Stimulated activated CD8-positive, alpha-beta memory T cell treated with anti-CD3 and anti-CD28 coated beads, Interleukin-12 subunit alpha, Interleukin-12 subunit beta, amount 100 ng/mL, for 4 hours (primary cell): ENCODE data around the gene SAP130.

Experiments
- DNase-seq: peaks from one replicate; pipeline ENCODE4 v3.0.0-alpha.2; 2020; ENCODE audit warnings: low read depth

The SAP130 gene

DNA sequence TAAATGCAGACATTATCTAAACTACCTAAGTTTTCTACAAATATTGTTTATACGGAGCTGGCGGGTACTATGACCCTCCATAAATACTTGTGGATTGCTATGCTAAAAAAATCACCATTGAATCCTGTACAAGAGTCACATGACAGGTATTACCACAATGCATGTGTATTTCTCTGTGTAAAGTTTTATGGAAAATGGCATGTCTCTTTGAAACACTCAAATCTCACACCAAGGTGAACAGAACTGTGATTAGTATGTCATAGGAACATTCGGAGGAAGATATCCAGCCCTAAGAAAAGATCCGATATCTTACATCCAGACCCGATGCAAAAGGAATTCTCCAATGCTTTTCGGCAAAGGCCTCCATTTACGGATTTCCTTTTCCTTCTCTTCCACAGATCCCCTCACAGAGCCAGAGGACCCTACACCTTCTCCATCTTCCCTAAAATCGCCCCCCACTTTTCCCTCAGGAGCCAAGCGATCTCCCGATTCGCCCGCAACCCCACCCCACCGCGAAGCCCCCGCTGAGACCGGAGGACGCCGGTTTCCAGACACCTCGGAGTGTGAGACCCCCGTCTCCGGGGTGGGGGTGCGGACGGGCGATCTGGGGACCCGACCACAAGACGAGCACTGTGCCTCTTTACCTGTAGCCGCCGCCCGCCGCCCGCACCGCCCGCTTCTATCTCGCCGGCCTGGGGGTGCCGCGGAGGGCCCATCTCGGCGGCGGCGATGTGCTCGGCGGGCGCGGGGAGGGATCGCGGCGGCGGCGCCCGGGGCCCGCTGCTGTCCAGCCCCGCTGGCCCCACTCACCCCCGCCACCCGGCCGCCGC, 1.2 kb downstream of the SAP130 start:
- no peak for DNase-seq

DNA sequence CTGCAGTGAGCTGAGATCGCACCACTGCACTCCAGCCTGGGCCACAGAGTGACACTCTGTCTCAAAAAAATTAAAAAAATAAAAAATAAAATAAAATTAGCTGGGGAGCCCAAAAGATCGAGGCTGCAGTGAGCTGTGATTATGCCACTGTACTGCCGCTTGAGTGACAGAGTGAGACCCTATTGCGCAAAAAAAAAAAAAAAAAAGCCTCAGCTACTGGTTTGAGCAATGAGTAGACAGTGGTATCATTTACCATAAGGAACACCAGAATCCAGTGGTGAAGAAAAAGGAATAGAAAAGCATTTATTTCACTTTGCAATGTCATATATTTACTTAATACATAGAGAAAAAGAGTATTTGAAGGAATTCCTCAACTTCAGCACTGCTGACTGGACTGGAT, 3.0 kb downstream of the SAP130 start:
- no peak for DNase-seq

DNA sequence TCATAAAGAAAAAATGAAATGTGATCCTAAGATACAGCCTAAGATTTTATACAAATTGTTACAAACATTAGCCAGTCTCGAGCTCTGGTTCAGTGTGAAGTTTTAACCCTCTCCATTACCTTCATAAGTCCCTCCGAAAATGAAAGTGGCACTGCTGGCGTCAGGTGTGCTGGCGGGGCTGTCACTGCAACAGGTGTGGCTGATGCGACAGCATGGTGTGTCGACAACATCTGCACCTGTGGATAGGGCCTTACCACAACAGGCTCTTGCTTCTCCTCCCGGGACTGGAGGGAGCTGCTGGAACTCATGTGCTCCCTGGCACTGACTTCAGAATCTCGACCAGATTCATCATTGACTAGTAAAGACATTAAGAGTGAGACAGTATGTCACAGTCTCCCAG, 10.3 kb downstream of the SAP130 start:
- DNase-seq: no peak

DNA sequence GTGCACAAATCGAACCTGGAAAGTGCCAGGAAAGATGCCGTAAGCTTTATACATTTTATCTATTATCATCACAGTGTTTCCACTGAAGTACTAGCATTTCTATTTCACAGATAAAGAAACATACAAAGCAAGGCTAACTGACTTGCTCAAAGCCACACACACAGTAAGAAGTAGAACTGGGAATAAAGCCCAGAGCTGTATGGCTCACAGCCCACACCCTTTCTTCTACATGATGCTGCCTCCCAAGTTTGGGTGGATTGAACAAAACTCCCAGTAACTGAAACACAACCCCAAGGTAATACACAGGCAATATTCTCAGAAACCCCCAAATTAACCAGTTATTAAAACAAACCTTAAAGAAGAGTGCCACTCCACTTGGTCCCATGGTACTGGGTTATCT, 11.2 kb downstream of the SAP130 start:
- DNase-seq: no peak

DNA sequence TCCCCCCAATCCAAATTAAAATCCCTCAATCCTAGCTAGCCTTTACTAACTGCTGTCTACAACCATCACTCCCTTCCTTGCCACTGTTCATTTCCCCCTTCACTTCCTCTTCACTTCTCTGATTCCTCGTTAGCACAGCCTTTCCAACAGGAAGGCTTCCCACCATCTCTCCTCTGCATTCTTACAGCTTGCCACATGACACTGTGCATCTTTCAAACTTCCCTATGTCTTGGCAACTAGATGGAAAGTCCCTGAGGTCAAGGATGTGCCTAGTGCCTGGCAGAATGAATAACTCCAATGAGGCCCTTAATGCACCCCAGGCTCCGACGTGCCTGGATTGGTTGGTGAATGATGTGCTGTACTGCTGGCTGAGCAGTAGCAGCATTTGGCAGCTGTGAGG, 15.2 kb downstream of the SAP130 start:
- DNase-seq: no peak

DNA sequence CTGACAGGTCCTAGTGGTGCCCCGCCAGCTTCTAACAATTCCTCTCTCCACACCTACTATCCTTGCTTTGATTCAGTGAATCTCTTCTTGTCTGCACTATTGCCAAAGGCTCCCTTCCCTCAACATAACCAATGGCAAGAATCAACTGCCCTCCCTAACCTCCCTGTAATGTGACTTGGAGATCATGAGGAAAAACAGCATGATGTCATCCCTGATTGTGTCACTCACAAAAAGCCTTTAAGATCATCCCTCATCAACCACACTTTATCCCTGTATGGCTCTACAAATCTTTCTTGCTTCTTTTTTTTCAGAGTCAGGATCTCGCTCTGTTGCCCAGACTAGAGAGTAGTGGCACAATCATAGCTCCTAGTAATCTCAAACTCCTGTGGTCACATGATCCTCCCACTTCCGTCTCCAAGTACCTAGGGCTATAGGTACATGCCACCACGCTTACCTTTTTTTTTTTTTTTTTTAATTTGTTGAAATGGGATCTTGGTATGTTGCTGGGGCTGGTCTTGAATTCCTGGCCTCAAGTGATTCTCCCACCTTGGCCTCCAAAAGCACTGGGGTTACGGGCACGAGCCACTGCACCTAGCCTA, 19.7 kb downstream of the SAP130 start:
- no peak for DNase-seq

DNA sequence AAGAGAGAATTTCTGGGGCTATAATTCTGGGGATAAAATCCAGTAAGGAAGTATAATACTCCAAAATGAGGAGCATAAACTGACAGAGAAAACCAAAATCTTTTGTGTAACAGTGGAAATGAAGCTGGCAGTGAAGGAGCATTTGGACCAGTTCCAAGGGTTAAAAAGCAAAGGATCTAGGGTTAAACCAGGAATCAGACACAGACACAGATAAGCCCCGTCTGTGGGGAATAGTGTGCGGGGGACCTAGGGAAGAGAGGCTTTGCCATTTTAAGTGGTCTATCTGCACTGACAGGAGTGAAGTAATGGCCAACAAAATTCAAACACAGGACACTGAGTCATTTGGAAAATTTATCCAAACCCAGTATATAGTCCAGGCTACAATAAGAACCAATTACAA, 23.4 kb downstream of the SAP130 start:
- DNase-seq: no peak

DNA sequence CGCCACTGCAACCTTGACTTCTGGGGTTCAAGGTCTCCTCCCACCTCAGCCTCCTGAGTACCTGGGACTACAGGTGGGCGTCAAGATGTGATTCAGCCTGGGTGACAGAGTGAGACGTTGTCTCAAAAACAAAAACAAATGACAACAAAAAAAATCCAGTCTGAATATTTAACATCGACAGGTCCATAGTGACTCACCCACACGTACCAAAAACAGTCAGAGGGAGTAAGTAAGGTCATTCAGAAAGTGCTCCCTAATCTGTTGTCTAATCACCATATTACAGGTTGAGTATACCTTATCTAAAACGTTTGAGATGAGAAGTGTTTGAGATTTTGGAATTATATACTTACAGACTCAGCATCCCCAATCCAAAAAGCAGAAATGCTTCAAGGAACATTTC, 24.4 kb downstream of the SAP130 start:
- no peak for DNase-seq

DNA sequence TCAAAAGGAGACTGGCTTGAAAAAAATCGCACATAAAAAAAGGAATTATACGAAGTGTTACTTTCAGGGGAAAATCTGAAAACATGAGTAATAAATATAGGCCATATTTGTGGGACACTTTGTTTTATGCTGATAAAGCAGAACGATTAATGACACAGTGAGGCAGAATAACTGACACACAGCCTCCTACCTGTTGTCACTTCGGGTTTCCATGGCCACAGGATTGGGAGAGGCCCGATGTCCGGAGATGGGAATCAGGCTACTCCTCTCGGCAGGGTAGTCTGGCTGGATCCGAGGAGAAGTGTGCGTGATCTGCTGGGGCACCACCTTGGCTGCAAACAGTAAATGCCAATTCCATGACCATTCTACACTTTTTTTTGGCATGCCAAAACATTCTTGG, 31.7 kb downstream of the SAP130 start:
- no peak for DNase-seq

DNA sequence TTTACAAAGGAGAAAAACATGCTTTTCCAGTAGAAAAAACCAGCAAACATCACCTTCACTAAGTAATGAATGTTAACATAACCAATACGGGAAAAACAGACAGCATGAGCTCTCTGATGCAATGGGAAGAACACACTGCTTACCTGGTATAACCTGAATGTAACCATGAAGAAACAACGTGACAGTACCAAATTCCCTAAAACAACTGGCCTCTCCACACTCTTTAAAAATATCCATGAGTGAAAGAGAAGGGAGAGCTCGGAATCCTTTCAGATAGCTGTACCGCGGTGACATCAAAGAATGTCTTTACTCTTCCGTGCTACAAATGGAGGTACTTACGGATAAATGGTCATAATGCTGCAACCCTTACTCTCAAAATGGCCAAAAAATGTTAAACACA, 32.1 kb downstream of the SAP130 start:
- DNase-seq: no peak

DNA sequence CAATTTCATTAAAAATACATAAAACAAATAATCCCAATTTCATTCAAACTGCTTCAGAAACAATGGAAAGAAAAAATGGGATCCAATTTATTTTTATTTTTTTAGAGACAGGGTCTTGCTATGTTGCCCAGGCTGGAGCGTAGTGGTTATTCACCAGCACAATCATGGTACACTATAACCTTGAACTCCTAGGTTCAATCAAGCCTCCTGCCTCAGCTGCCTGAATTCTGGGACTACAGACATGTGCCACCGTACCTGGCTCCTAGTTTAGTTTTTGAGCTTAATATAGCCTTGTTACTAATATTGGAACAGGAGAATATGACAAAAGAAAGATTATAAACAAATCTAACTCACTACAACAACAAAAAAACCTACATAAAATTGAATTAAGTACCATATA, 34.2 kb downstream of the SAP130 start:
- no peak for DNase-seq

DNA sequence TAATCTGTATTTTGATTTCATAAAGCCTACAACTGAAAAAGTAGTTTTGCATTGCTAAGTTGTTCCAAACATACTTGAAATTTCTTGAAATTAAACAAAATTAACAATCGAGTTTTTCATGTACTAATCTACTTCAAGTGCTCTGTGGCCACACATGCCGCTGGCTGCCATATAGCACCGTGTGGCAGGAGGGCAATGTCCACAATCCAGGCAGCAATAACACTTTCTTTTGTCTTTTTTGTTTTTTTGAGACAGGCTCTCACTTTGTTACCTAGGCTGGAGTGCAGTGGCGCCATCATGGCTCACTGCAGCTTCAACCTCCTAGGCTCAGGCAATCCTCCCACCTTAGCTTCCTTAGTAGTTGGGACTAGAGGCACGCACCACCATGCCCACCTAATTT, 36.1 kb downstream of the SAP130 start:
- DNase-seq: no peak

DNA sequence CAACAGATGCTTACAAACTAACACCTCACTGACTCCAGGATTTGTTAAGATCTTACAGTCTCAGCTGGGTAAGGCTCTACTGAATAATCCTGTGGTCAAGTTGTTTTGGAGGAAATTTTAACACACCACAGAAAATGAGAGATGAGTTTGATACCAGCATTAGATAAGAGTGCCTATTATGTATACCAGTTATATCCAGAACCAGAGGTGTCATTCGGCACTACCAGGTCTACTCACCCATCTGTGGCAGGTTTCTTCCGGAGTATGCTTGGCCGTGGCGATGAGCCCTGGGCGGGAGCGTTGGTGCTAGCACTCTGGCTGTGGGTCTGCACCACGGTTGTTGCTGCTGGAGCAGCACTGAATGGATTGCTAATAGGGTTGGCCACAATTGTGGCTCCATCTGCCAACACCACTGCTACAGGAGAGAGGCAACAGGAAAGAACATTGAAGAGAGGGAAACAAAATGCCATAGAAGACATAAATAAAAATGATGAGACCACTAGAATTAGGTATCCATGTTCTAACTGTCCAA, 41.2 kb downstream of the SAP130 start:
- DNase-seq: no peak

DNA sequence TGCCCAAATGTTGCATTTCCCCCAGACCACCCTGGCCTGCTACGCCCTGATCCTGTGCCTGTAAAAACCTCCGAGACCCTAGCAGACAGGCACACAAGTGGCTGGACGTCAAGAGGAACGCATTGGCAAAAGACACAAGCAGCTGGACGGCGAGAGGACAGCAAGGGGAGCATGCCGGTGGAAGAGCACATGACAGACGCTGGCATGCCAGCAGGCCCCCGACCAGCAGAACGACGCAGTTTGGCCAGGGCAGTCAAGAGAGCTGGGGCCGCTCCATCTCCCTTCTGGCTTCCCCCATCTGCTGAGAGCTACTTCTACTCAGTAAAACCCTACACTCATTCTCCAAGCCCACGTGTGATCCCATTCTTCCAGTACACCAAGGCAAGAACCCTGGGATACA, 42.1 kb downstream of the SAP130 start:
- DNase-seq: no peak

DNA sequence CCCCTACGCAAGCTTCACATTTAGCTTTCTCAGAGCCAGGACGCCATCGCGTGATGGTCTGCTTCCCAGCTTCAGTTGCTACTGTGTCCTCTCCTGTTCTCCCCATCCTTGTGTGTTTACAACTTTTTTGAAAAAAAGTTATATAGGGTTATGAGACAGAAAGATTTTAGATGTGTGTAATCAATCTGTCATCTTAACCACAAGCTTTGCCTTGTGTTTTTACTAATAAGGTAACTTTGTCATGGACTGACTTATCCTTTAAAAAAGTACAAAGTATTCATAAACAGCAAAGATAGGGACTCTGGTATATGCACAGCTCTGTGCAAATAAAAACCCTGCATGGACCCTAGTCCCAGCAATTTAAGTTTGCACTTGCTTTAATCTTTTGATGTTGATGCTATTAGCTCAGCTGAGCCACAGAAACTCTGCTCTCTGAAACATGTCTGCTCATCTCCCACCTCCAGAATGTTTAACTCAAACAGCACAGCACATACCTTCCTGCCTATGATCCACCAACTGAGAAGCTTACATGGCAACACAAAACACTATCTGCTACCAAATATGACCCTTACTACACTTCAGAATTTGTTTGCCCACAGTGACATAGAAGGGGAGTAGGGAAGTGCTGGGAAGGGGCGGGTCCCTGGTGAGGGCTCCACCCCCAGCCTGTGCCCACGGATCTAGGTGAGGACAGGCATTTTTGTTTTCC, 42.7 kb downstream of the SAP130 start:
- DNase-seq: no peak

DNA sequence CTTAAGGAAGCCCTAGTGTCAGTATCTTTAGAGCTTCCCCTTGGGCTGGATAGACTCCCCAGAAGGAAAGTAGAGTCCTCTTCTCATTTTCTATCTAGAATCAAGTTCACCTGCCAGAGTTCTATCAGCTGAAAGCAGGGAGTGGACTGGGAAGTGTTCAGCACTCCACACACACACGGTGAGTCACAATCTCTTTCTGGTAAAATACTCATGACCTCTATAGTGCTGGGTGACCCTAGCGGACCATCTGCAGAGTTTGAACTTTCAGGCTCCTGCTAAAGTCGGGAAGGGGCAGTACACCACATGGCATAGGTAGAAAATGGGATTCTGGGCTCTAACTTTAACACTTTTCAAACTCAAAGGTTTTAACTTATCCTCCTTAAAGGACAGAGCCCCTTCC, 43.3 kb downstream of the SAP130 start:
- no peak for DNase-seq

DNA sequence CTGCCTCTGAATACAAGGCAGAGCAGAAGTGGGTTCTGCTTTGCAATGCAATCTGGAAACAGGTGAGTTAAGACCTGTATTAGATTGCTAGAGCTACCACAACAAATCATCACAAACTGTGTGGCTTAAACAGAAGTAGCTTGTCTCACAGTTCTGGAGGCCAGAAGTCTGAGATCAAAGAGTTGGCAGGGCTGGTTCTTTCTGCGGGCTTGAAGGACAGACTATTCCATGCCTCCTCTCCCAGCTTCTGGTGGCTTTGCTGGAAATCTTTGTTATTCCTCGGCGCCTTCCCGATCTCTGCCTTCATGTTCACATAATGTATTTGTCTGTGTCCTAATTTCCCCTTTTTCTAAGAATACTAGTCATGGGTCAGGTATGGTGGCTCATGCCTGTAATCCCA, 58.4 kb downstream of the SAP130 start:
- DNase-seq: no peak

DNA sequence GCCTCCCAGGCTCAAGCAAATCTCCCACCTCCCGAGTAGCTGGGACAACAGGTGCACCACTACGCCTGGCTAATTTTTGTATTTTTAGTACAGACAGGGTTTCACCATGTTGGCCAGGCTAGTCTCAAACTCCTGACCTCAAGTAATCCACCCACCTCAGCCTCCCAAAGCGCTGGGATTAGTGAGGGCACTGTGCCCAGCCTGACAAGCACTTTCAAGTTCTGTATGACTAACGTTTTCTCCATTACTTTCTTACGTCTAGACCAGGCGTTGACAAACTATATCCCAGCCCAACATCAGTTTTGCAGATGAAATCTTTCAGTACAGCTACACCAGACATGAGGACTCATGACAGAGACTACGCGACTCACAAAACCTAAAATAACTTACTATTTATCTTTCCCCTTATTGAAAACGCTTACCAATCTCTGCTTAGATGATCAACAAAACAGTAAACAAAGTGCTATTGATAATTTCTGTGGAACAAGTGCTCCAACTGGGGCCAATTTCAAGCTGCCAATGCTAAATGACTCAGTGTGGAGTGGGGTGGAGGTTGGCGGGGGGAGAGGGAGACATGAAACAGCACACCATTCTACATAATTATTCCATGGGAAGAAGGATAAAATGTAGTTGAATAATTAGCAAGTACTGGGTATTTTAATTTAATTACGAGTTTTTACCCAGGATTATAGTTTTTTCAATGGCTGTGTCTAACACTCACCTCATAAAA, 59.1 kb downstream of the SAP130 start:
- no peak for DNase-seq

DNA sequence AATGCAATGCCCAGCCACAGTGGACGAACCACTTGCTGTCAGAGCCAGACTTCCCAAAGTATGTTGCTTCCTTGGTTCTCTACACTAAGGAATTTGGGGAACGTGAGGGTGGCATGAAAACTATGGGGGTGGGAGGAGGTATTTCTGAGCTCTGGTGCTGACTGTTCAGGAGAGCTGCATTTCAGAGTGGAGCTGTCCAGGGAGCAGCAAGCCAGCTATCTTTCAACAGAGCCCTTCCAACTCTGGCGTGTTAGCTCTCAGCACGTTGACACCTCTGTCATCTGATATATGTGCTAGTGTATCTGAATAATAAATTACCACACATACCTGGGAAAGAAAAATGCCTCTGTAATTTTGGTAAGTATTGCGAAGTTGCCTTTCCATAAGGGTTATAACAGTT, 66.1 kb downstream of the SAP130 start:
- DNase-seq: no peak

DNA sequence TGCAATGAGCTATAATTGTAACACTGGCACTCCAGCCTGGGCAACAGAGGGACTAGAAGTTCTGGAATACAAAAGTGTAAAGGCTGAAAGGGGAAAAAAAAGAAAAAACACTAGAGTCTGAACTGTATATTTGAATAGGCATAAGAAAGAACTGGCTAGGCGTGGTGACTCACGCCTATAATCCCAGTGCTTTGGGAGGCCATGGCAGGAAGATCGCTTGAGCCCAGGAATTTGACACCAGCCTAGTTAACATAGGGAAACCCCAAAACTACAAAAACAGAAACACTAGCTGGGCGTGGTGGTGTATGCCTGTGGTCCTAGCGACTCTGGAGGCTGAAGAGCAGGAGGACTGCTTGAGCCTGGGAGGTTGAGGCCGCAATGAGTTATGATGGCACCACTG, 70.6 kb downstream of the SAP130 start:
- no peak for DNase-seq

DNA sequence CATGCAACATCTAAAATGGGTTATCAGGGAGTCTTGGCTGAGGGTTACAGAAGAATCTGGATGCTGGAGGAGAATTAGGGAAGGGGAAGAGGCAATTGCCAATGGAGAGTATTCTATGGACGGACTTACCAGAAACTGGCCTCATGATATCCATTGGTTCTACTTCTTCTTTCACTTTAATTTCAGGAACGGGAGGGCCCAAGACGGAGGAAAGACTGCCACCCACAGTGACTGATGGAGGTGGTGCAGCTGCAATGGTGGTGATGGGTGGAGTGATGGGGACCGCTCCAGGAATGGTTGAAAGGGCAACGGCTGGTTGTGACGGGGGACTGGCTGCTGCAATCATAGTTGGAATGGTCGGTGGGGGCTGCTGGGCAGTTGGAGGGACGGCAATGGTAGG, 73.0 kb downstream of the SAP130 start:
- DNase-seq: no peak

DNA sequence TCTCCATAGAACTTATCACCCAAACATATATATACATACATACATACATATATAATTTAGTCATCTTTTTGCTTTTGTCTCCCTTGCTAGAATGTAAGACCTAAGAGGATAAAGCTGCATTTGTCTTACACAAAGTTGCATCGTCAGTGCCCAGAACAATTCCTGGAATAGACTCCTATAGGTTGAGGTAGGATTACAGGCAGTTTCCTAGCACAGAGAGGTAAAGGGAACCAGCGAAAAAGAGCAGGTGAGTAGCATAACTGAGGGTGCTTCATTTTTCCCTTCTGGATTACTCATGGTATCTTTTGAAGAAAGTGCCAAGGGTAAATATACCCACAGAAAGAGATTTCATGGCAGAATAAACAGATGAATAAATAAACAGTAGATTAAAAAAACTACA, 74.0 kb downstream of the SAP130 start:
- DNase-seq: no peak
